SK-N-MC (cell line): ENCODE measurements around the gene RNF150.
A peak's percentile ranks its signal among the peaks of the same experiment; 100 is the strongest.

Experiments
- DNase-seq: peaks from one replicate; pipeline ENCODE4 v3.0.0-alpha.2; 2011; ENCODE audit warnings: low read depth, low spot score
- H3K27ac ChIP-seq: fragments of 200-600 bp; sonication (generic); 2 replicates; pipeline ENCODE4 v1.5.1; 2016; ENCODE audit warnings: mixed run types
- H3K36me3 ChIP-seq: fragments of 200-600 bp; sonication (generic); 2 replicates; pipeline ENCODE4 v1.6.1; 2017; ENCODE audit warnings: antibody characterized with exemption, low read length, mixed read lengths; ENCODE audit not compliant: insufficient read depth
- H3K4me3 ChIP-seq: fragments of 200-600 bp; sonication (generic); 2 replicates; pipeline ENCODE4 v1.5.1; 2016
- H3K9ac ChIP-seq: fragments of 200-600 bp; sonication (generic); 2 replicates; pipeline ENCODE4 v1.8.0; 2017; ENCODE audit warnings: mixed run types, mixed read lengths; ENCODE audit not compliant: insufficient read length
- H3K9me3 ChIP-seq: fragments of 200-600 bp; sonication (generic); 2 replicates; pipeline ENCODE4 v1.6.1; 2017; ENCODE audit warnings: low read depth, mild to moderate bottlenecking, antibody characterized with exemption, low read length, moderate library complexity, mixed read lengths
- EZH2 ChIP-seq: fragments of 200-600 bp; sonication (generic); IDR thresholded peaks from one replicate; pipeline ENCODE4 v1.6.1; 2017; ENCODE audit warnings: antibody characterized with exemption
- FOXP2 ChIP-seq: optimal IDR thresholded peaks from 2 replicates; pipeline ENCODE3; 2011; ENCODE audit warnings: mild to moderate bottlenecking, moderate library complexity; ENCODE audit not compliant: insufficient read depth; ENCODE audit errors: extremely low read length, control extremely low read depth
- POLR2AphosphoS5 ChIP-seq: IDR thresholded peaks from 2 replicates; pipeline ENCODE4 v1.6.1; 2012; ENCODE audit warnings: mild to moderate bottlenecking, low read depth, low read length, borderline replicate concordance

Gene RNF150

DNA sequence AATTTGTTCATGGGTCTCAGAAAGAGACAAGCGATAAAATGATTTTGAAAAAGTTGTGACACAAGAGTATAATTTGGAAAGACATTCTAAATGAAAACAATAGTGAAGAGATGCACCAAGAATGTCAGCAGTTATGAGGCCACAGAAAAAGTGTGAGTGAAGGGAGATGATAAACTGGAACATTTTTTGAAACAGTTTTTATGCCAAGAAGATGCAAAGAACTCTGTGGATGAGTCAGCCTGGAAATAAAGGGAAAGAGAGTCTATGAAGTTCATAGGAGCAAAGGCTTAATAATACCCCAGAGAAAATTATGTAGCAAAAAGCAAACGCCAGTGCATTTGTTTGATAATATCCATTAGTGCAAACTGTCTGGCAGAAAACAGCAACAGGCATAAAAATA is 188.7 kb downstream of the RNF150 start:
- H3K9me3 ChIP-seq: no peaks in the 10 kb centered on the region
- no peak overlapping the region for H3K27ac ChIP-seq
- no peak for DNase-seq
- H3K4me3 ChIP-seq: no peak overlapping the region
- H3K9ac ChIP-seq: no peak overlapping the region
- no peak for TF ChIP-seq FOXP2
- TF ChIP-seq EZH2: no peak
- no peak for TF ChIP-seq POLR2AphosphoS5
- no peaks in the 10 kb centered on the region for H3K36me3 ChIP-seq

DNA sequence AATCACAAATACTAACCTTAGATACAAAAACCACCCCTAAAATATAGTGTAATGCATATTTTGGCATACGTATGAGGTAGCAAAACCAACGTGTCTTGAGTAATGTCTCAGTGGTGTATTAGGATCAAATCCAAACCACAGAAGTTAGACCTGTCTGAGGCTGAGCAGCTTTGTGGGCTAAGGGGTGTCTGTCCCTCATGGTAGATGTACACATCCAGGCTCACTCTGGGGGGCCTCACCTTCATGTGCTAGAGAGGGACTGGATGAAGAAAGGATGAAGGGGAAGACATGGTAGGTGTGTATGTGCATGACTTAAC is 189.1 kb downstream of the RNF150 start:
- no peak for DNase-seq
- no peak overlapping the region for H3K9ac ChIP-seq
- no peaks in the 10 kb centered on the region for H3K9me3 ChIP-seq
- no peak overlapping the region for H3K4me3 ChIP-seq
- no peak for TF ChIP-seq FOXP2
- no peak for TF ChIP-seq POLR2AphosphoS5
- no peak for TF ChIP-seq EZH2
- H3K36me3 ChIP-seq: no peaks in the 10 kb centered on the region
- no peak overlapping the region for H3K27ac ChIP-seq

- no peak overlapping the region for H3K9ac ChIP-seq
- H3K36me3 ChIP-seq: no peaks in the 10 kb centered on the region
- H3K27ac ChIP-seq: no peak overlapping the region
- H3K4me3 ChIP-seq: no peak overlapping the region
- TF ChIP-seq FOXP2 (no peak), POLR2AphosphoS5 (no peak), EZH2 (no peak)
- DNase-seq: no peak
- no peaks in the 10 kb centered on the region for H3K9me3 ChIP-seq
Measured at GRCh38 chr4:140943486-140944198, 189.6 kb downstream of the RNF150 start.

DNA sequence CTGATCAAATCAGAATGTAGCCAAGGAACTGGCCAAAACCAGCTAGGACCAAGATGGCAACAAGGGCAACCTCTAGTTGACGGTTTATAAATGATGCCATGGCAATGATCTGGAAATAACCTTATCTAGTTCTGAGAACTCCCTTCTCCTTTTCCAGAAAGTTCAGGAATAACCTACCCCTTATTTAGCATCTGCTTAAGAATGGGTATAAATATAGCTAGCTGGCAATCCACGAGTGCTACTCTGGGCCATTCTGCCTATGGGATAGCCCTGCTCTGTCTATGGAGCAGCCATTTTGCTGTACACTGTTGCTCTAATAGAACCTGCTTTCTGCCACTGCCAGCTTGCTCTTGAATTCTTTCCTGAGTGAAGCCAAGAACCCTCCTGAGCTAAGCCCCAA is 192.7 kb downstream of the RNF150 start:
- Histone ChIP-seq H3K9me3 (no peaks in the 10 kb centered on the region), H3K27ac (no peak overlapping the region), H3K36me3 (no peaks in the 10 kb centered on the region), H3K9ac (no peak overlapping the region), H3K4me3 (no peak overlapping the region)
- no peak for DNase-seq
- TF ChIP-seq FOXP2 (no peak), POLR2AphosphoS5 (no peak), EZH2 (no peak)

- Histone ChIP-seq H3K36me3 (no peaks in the 10 kb centered on the region), H3K9me3 (no peaks in the 10 kb centered on the region), H3K9ac (no peak overlapping the region), H3K4me3 (no peak overlapping the region), H3K27ac (no peak overlapping the region)
- TF ChIP-seq FOXP2 (no peak), EZH2 (no peak), POLR2AphosphoS5 (no peak)
- DNase-seq: no peak
Measured at GRCh38 chr4:140937866-140938265, 195.4 kb downstream of the RNF150 start.

DNA sequence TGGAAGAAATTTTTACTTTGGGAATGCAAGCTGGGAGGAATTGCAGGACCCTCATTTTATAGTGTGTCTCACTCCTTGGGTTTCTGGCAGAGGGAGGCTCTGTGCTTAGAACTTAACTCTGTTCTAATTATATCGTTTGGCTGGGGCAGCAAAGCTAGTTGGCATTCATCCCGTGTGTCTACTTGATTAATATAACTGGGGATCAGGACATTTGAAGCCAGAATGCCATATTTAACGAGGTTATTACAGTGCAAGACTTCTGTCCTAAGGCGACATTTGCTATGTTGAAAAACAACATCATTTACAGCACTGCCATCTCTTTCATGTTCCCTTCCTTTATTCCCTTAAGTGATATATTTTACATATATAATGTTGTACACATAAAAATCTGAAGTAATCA is 198.0 kb downstream of the RNF150 start:
- peak overlapping the region; percentile 10; the same call in 1 of the 2 replicates for H3K4me3 ChIP-seq
- H3K36me3 ChIP-seq: no peaks in the 10 kb centered on the region
- no peak overlapping the region for H3K9ac ChIP-seq
- H3K9me3 ChIP-seq: no peaks in the 10 kb centered on the region
- peak overlapping the region; percentile 39; the same call in 1 of the 2 replicates for H3K27ac ChIP-seq
- DNase-seq: peak; percentile 2
- TF ChIP-seq EZH2: no peak
- no peak for TF ChIP-seq POLR2AphosphoS5
- no peak for TF ChIP-seq FOXP2

GRCh38 chr4:140932501-140933045 is 200.7 kb downstream of the RNF150 start:
- no peak overlapping the region for H3K9ac ChIP-seq
- no peak overlapping the region for H3K27ac ChIP-seq
- H3K36me3 ChIP-seq: no peaks in the 10 kb centered on the region
- DNase-seq: no peak
- TF ChIP-seq FOXP2: no peak
- no peak for TF ChIP-seq EZH2
- TF ChIP-seq POLR2AphosphoS5: no peak
- no peaks in the 10 kb centered on the region for H3K9me3 ChIP-seq
- H3K4me3 ChIP-seq: no peak overlapping the region

GRCh38 chr4:140931911-140932310 is 201.4 kb downstream of the RNF150 start:
- TF ChIP-seq POLR2AphosphoS5 (no peak), FOXP2 (no peak), EZH2 (no peak)

More at GRCh38 chr4:140931911-140932310, 201.4 kb downstream of the RNF150 start:
- Histone ChIP-seq H3K9ac (no peak overlapping the region), H3K27ac (no peak overlapping the region), H3K4me3 (no peak overlapping the region), H3K36me3 (no peaks in the 10 kb centered on the region), H3K9me3 (no peaks in the 10 kb centered on the region)
- DNase-seq: no peak
